GM06990 (cell line): Measurements from ENCODE around the gene BIN1.

Experiments used
- DNase-seq: peaks from one replicate; pipeline ENCODE4 v3.0.0-alpha.2; 2011; ENCODE audit not compliant: insufficient read length; ENCODE audit errors: extremely low read depth
- H3K27me3 ChIP-seq: replicated peaks from 2 replicates; pipeline ENCODE4 v1.6.0; 2011; ENCODE audit warnings: low read length; ENCODE audit not compliant: control insufficient read depth, insufficient read depth
- H3K36me3 ChIP-seq: 2 replicates; pipeline ENCODE4 v1.5.1; 2011; ENCODE audit warnings: low read length; ENCODE audit not compliant: control insufficient read depth, insufficient read depth
- H3K4me3 ChIP-seq: replicated peaks from 2 replicates; pipeline ENCODE4 v1.5.1; 2011; ENCODE audit warnings: low read depth, mild to moderate bottlenecking, control low read depth, low read length
- CTCF ChIP-seq: IDR thresholded peaks from 2 replicates; pipeline ENCODE4 v1.5.1; 2011; ENCODE audit warnings: low read length, control low read depth, mild to moderate bottlenecking, inconsistent platforms; ENCODE audit not compliant: insufficient read depth, poor library complexity, severe bottlenecking

Gene BIN1

DNA sequence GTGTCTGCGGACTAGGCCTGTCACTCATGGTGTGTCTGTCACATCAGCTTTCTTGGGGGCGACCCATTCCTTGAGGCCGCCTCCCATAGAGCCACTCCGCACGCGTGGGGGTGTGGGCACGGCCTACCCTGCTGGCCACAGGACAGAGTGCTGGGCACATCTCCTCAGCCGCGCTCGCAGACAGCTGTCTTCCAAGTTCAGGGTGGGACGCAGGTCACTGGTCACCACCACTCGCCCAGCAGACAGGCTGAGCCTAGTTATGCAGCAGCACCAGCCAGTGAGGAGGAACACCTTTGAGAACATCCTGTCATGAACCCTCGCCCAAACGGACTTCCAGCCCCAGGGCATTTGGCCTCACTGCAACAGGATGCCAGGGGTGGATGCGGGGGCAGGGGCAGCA lies 30.8 kb upstream of the BIN1 start:
- H3K4me3 ChIP-seq, result no peak overlapping the region
- no peak for TF ChIP-seq CTCF
- DNase-seq, result no peak

GRCh38 chr2:127137225-127137624 lies 30.3 kb upstream of the BIN1 start:
- Histone ChIP-seq H3K27me3 (no peaks in the 10 kb centered on the region; the same call in 1 of the 2 replicates), H3K36me3 (no peaks in the 10 kb centered on the region), H3K4me3 (no peak overlapping the region)
- no peak for TF ChIP-seq CTCF
- no peak for DNase-seq

More for the DNA sequence above, 30.8 kb upstream of the BIN1 start:
- Histone ChIP-seq H3K27me3 (no peaks in the 10 kb centered on the region; the same call in 1 of the 2 replicates), H3K36me3 (no peaks in the 10 kb centered on the region)

GRCh38 chr2:127134833-127135830 lies 28.2 kb upstream of the BIN1 start:
- no peak for DNase-seq
- no peak for TF ChIP-seq CTCF
- no peaks in the 10 kb centered on the region; the same call in 1 of the 2 replicates for H3K27me3 ChIP-seq
- no peak overlapping the region for H3K4me3 ChIP-seq
- H3K36me3 ChIP-seq, result no peaks in the 10 kb centered on the region

DNA sequence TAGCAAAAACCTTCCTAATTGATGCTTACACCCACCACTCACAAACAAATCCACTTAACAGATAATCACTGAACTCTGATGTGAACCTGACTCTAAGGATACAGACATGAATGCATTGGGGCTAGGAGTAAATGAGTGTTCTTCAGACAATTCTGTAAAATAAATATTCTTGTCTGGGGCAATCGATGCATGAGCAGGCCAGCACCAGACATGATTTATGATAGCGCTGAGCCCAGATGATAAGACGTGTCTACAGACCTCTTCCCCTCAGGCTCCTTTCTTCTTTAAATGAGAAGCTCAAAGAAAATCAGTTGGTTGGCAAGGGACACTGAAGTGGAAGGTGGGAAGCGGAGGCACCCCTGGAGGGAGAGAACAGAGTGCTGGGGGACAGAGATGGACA lies 27.3 kb upstream of the BIN1 start:
- no peaks in the 10 kb centered on the region; the same call in 1 of the 2 replicates for H3K27me3 ChIP-seq
- no peaks in the 10 kb centered on the region for H3K36me3 ChIP-seq
- TF ChIP-seq CTCF, result no peak
- DNase-seq, result no peak
- no peak overlapping the region for H3K4me3 ChIP-seq

GRCh38 chr2:127133793-127134192 lies 26.8 kb upstream of the BIN1 start:
- Histone ChIP-seq H3K27me3 (no peaks in the 10 kb centered on the region; the same call in 1 of the 2 replicates), H3K4me3 (no peak overlapping the region), H3K36me3 (no peaks in the 10 kb centered on the region)
- DNase-seq, result no peak
- no peak for TF ChIP-seq CTCF
